Endothelial cell of umbilical vein (primary cell): ENCODE data around the gene MOB3C.

ENCODE experiments used
- EZH2 ChIP-seq: IDR thresholded peaks from 2 replicates; pipeline ENCODE4 v1.6.1; 2012; ENCODE audit warnings: borderline replicate concordance, low read depth, mild to moderate bottlenecking, moderate library complexity, low read length, inconsistent platforms; ENCODE audit not compliant: severe bottlenecking
- GATA2 ChIP-seq: IDR thresholded peaks from 2 replicates; pipeline ENCODE4 v1.7.0; 2011; ENCODE audit warnings: low read depth, mild to moderate bottlenecking, moderate library complexity, mixed read lengths, low read length; ENCODE audit not compliant: insufficient read length, insufficient read depth
- JUN ChIP-seq: IDR thresholded peaks from 2 replicates; pipeline ENCODE4 v1.6.1; 2011; ENCODE audit warnings: borderline replicate concordance, low read depth; ENCODE audit not compliant: insufficient read length, insufficient read depth
- MYC ChIP-seq: IDR thresholded peaks from one replicate; pipeline ENCODE4 v1.6.1; 2011; ENCODE audit warnings: mild to moderate bottlenecking, low read depth, low read length
- POLR2A ChIP-seq: IDR thresholded peaks from 2 replicates; pipeline ENCODE4 v1.6.1; 2012; ENCODE audit warnings: low read depth, mild to moderate bottlenecking, control low read depth, low read length
- TF ChIP-seq, protein P1 (sequence below), 2 donors: IDR thresholded peaks; 1 replicate in 1 of 2; 2 replicates in 1 of 2; pipeline ENCODE4 v1.5.1; 2011; ENCODE audit warnings: low read length in 2 of 2, mild to moderate bottlenecking in 2 of 2, moderate library complexity in 2 of 2, control low read depth in 1 of 2, inconsistent platforms in 1 of 2, low read depth in 1 of 2; ENCODE audit not compliant: insufficient read depth in 1 of 2; ENCODE audit errors: extremely low read depth in 1 of 2

DNA sequence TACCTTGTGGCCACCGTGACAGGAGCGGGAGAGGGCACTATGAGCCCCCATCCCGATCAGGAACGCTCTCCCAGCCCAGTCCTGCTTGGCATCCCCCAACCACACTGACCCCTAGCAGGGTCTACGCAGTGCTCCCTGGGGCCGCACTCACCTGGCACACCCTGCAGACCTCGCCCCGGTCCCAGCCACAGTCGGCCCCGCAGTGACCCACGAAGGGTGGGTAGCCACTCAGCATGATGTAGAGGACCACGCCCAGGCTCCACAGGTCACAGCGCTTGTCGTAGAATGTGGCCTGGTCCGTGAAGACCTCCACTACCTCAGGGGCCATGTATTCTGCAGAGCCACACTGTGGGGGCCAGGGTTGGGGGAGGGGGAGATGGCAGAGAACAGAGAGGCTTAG lies 54.1 kb downstream of the MOB3C start:
- no peak for TF ChIP-seq GATA2
- TF ChIP-seq, protein P1, sequence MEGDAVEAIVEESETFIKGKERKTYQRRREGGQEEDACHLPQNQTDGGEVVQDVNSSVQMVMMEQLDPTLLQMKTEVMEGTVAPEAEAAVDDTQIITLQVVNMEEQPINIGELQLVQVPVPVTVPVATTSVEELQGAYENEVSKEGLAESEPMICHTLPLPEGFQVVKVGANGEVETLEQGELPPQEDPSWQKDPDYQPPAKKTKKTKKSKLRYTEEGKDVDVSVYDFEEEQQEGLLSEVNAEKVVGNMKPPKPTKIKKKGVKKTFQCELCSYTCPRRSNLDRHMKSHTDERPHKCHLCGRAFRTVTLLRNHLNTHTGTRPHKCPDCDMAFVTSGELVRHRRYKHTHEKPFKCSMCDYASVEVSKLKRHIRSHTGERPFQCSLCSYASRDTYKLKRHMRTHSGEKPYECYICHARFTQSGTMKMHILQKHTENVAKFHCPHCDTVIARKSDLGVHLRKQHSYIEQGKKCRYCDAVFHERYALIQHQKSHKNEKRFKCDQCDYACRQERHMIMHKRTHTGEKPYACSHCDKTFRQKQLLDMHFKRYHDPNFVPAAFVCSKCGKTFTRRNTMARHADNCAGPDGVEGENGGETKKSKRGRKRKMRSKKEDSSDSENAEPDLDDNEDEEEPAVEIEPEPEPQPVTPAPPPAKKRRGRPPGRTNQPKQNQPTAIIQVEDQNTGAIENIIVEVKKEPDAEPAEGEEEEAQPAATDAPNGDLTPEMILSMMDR (IDR thresholded peaks at IDR 0.05; ENCODE audit: extremely low read depth in 1 of 2, insufficient read depth in 1 of 2, low read depth in 1 of 2, low read length in 2 of 2) = no peak
- TF ChIP-seq EZH2 = no peak
- TF ChIP-seq POLR2A = no peak
- TF ChIP-seq JUN = no peak
- no peak for TF ChIP-seq MYC
